Osteocyte (in vitro differentiated cells): Measurements from ENCODE around the gene NUFIP1. TPM values are rescaled to one million over a fixed set of nuclear protein-coding genes. Genes with fewer than 3 reads are reported as not detected.
"Not testable (repeated sequence)": the region's sequence is repeated elsewhere in the genome, so short reads cannot be mapped to it uniquely, and the experiment has no call there.

Source experiments
- DNase-seq: peaks from one replicate; pipeline ENCODE4 v3.0.0; 2021; ENCODE audit warnings: mixed read lengths; ENCODE audit not compliant: unreplicated experiment; ENCODE audit errors: extremely low spot score
- H3K27ac Mint-ChIP-seq: one replicate; pipeline ENCODE4 v1.8.0; 2021; ENCODE audit warnings: mild to moderate bottlenecking, mixed read lengths; ENCODE audit not compliant: unreplicated experiment
- H3K27me3 Mint-ChIP-seq: one replicate; pipeline ENCODE4 v1.8.0; 2021; ENCODE audit warnings: mixed read lengths; ENCODE audit not compliant: unreplicated experiment
- H3K36me3 Mint-ChIP-seq: one replicate; pipeline ENCODE4 v1.8.0; 2021; ENCODE audit warnings: mixed read lengths; ENCODE audit not compliant: unreplicated experiment
- H3K4me1 Mint-ChIP-seq: one replicate; pipeline ENCODE4 v1.8.0; 2021; ENCODE audit warnings: mixed read lengths; ENCODE audit not compliant: unreplicated experiment
- H3K4me3 Mint-ChIP-seq: one replicate; pipeline ENCODE4 v1.8.0; 2021; ENCODE audit warnings: mild to moderate bottlenecking, moderate library complexity, mixed read lengths; ENCODE audit not compliant: unreplicated experiment
- H3K9me3 Mint-ChIP-seq: one replicate; pipeline ENCODE4 v1.8.0; 2021; ENCODE audit warnings: mixed read lengths; ENCODE audit not compliant: unreplicated experiment
- CTCF ChIP-seq: fragments of 200-600 bp; sonication (generic); IDR thresholded peaks from 2 replicates; pipeline ENCODE4 v1.5.0; 2021; ENCODE audit warnings: antibody characterized with exemption, mild to moderate bottlenecking, moderate library complexity
- total RNA-seq: library from RNA; stranded (reverse); gene quantifications from 2 replicates; pipeline ENCODE4 v1.2.1, GENCODE V29; 2021

The NUFIP1 gene
- total RNA-seq, 1 donor from 2014 or later = 6.9 TPM

- Mint-ChIP-seq H3K4me3 (no peak overlapping the region), H3K27ac (no peak overlapping the region), H3K4me1 (peaks cover 9% of the 10 kb centered on the region), H3K9me3 (no peaks in the 10 kb centered on the region), H3K36me3 (peaks cover 15% of the 10 kb centered on the region), H3K27me3 (no peaks in the 10 kb centered on the region)
- no peak for TF ChIP-seq CTCF
- no peak for DNase-seq
These were observed 35.0 kb downstream of the NUFIP1 start for GRCh38 chr13:44954224-44954623.

- DNase-seq = no peak
- no peak overlapping the region for H3K4me3 Mint-ChIP-seq
- H3K27ac Mint-ChIP-seq = no peak overlapping the region
- peaks cover 20% of the 10 kb centered on the region for H3K36me3 Mint-ChIP-seq
- TF ChIP-seq CTCF = no peak
- H3K9me3 Mint-ChIP-seq = no peaks in the 10 kb centered on the region
- peaks cover 9% of the 10 kb centered on the region for H3K4me1 Mint-ChIP-seq
- no peaks in the 10 kb centered on the region for H3K27me3 Mint-ChIP-seq
These were observed 36.6 kb downstream of the NUFIP1 start for GRCh38 chr13:44952671-44953070.

- Mint-ChIP-seq H3K9me3 (no peaks in the 10 kb centered on the region), H3K27me3 (no peaks in the 10 kb centered on the region), H3K4me1 (peaks cover 9% of the 10 kb centered on the region), H3K36me3 (peaks cover 28% of the 10 kb centered on the region), H3K4me3 (no peak overlapping the region), H3K27ac (peak overlapping the region; percentile 10)
- TF ChIP-seq CTCF = no peak
- DNase-seq = no peak
These were observed 38.1 kb downstream of the NUFIP1 start for GRCh38 chr13:44951184-44951583.

GRCh38 chr13:44943411-44943810 lies 45.9 kb downstream of the NUFIP1 start:
- H3K27ac Mint-ChIP-seq, H3K4me1 Mint-ChIP-seq, H3K27me3 Mint-ChIP-seq, H3K9me3 Mint-ChIP-seq, DNase-seq, H3K4me3 Mint-ChIP-seq: not testable (repeated sequence)
- peaks cover 41% of the 10 kb centered on the region for H3K36me3 Mint-ChIP-seq

- Mint-ChIP-seq H3K4me1 (peaks cover 17% of the 10 kb centered on the region), H3K36me3 (peaks cover 17% of the 10 kb centered on the region), H3K27me3 (no peaks in the 10 kb centered on the region), H3K27ac (no peak overlapping the region), H3K9me3 (no peaks in the 10 kb centered on the region), H3K4me3 (no peak overlapping the region)
- no peak for DNase-seq
- no peak for TF ChIP-seq CTCF
These were observed 50.4 kb downstream of the NUFIP1 start for GRCh38 chr13:44938854-44939253.

GRCh38 chr13:44936246-44936645 lies 53.0 kb downstream of the NUFIP1 start:
- H3K4me3 Mint-ChIP-seq = no peak overlapping the region
- peak overlapping the region; percentile 29 for H3K27ac Mint-ChIP-seq
- no peaks in the 10 kb centered on the region for H3K27me3 Mint-ChIP-seq
- no peak for TF ChIP-seq CTCF
- H3K36me3 Mint-ChIP-seq = peaks cover 10% of the 10 kb centered on the region
- no peaks in the 10 kb centered on the region for H3K9me3 Mint-ChIP-seq
- no peak for DNase-seq
- peaks cover 43% of the 10 kb centered on the region for H3K4me1 Mint-ChIP-seq
